Measurements from ENCODE around the gene PRKCZ.

GRCh38 chr1:2135941-2136340 lies 85.7 kb downstream of the PRKCZ start:
- TF ChIP-seq CTCF (conservative IDR thresholded peaks at IDR 0.05; ENCODE audit: low read depth, low read length) (no peak), EZH2 (IDR thresholded peaks at IDR 0.05; ENCODE audit: borderline replicate concordance, low read depth, low read length, poor library complexity, severe bottlenecking) (no peak)
